Neuronal stem cell (in vitro differentiated cells): Measurements from ENCODE around the gene SLC9A9.

Experiments used
- DNase-seq: peaks from one replicate; pipeline ENCODE4 v3.0.0-alpha.2; 2013; ENCODE audit warnings: low spot score
- H2AFZ ChIP-seq: one replicate; pipeline ENCODE4 v1.6.1; 2013; ENCODE audit warnings: mild to moderate bottlenecking, low read length, inconsistent platforms
- H2AK5ac ChIP-seq: 2 replicates; pipeline ENCODE4 v1.6.1; 2013; ENCODE audit warnings: low read depth, mild to moderate bottlenecking, inconsistent platforms, low read length, moderate library complexity, mixed read lengths
- H2BK120ac ChIP-seq: 2 replicates; pipeline ENCODE4 v1.6.1; 2013; ENCODE audit warnings: low read depth, mild to moderate bottlenecking, inconsistent platforms, low read length, moderate library complexity, mixed read lengths
- H2BK12ac ChIP-seq: one replicate; pipeline ENCODE4 v1.6.1; 2013; ENCODE audit warnings: low read length, inconsistent platforms
- H2BK15ac ChIP-seq: 2 replicates; pipeline ENCODE4 v1.6.1; 2013; ENCODE audit warnings: mild to moderate bottlenecking, low read length, inconsistent platforms, mixed read lengths
- H2BK5ac ChIP-seq: one replicate; pipeline ENCODE4 v1.6.1; 2013; ENCODE audit warnings: inconsistent platforms, mild to moderate bottlenecking, low read length, moderate library complexity
- H3K14ac ChIP-seq: one replicate; pipeline ENCODE4 v1.6.1; 2013; ENCODE audit warnings: low read length, inconsistent platforms
- H3K18ac ChIP-seq: 2 replicates; pipeline ENCODE4 v1.6.1; 2013; ENCODE audit warnings: low read length, inconsistent platforms
- H3K23ac ChIP-seq: 2 replicates; pipeline ENCODE4 v1.6.1; 2013; ENCODE audit warnings: low read depth, mild to moderate bottlenecking, mixed read lengths, low read length, inconsistent platforms; ENCODE audit not compliant: poor library complexity
- H3K27ac ChIP-seq: replicated peaks from 3 replicates; pipeline ENCODE4 v1.5.1; 2013; ENCODE audit warnings: low read length, inconsistent platforms
- H3K27me3 ChIP-seq, 3 experiments: 2 replicates each; pipeline ENCODE4 v1.6.1; 2013; ENCODE audit warnings: low read length in 3 of 3, mild to moderate bottlenecking in 2 of 3, inconsistent platforms in 1 of 3, low read depth in 1 of 3, mixed read lengths in 1 of 3, moderate library complexity in 1 of 3; ENCODE audit not compliant: control insufficient read depth in 3 of 3, insufficient read depth in 3 of 3
- H3K36me3 ChIP-seq, 2 donors: replicated peaks in 1 of 2; 2 replicates each; pipeline ENCODE4 v1.6.1; 2013; ENCODE audit warnings: low read length in 2 of 2; ENCODE audit not compliant: control insufficient read depth in 2 of 2, insufficient read depth in 2 of 2
- H3K4ac ChIP-seq: 2 replicates; pipeline ENCODE4 v1.6.1; 2013; ENCODE audit warnings: inconsistent platforms, mild to moderate bottlenecking, low read length, moderate library complexity
- H3K4me1 ChIP-seq, 2 donors: 1 replicate in 1 of 2; 2 replicates in 1 of 2; pipeline ENCODE4 v1.6.1; 2013; ENCODE audit warnings: low read length in 2 of 2, low read depth in 1 of 2; ENCODE audit not compliant: control insufficient read depth in 2 of 2, insufficient read depth in 1 of 2
- H3K4me2 ChIP-seq: one replicate; pipeline ENCODE4 v1.6.1; 2013; ENCODE audit warnings: mild to moderate bottlenecking, low read length, inconsistent platforms; ENCODE audit not compliant: insufficient read depth, poor library complexity, severe bottlenecking
- H3K4me3 ChIP-seq, 2 donors: 2 replicates each; pipeline ENCODE4 v1.5.1; 2013; ENCODE audit warnings: low read length in 2 of 2, mild to moderate bottlenecking in 2 of 2, inconsistent platforms in 1 of 2, moderate library complexity in 1 of 2
- H3K79me1 ChIP-seq: one replicate; pipeline ENCODE4 v1.6.1; 2013; ENCODE audit warnings: low read depth, mild to moderate bottlenecking, inconsistent platforms, low read length, moderate library complexity
- H3K9ac ChIP-seq: one replicate; pipeline ENCODE4 v1.6.1; 2013; ENCODE audit warnings: mild to moderate bottlenecking, low read depth, low read length, inconsistent platforms; ENCODE audit not compliant: poor library complexity
- H3K9me3 ChIP-seq, 2 donors: replicated peaks in 1 of 2; 2 replicates each; pipeline versions ENCODE3 to v1.6.1; 2013; ENCODE audit warnings: low read length in 2 of 2, mild to moderate bottlenecking in 2 of 2, inconsistent platforms in 1 of 2, low read depth in 1 of 2, mixed read lengths in 1 of 2, moderate library complexity in 1 of 2; ENCODE audit not compliant: control insufficient read depth in 2 of 2, insufficient read depth in 1 of 2
- H4K8ac ChIP-seq: one replicate; pipeline ENCODE4 v1.6.1; 2013; ENCODE audit warnings: low read depth, mild to moderate bottlenecking, inconsistent platforms, low read length, moderate library complexity
- H4K91ac ChIP-seq: one replicate; pipeline ENCODE4 v1.6.1; 2013; ENCODE audit warnings: low read length, low read depth, mild to moderate bottlenecking, inconsistent platforms; ENCODE audit not compliant: poor library complexity
- WGBS, 2 donors: extraction: QIAGEN DNeasy Blood & Tissue Kit; methylation state at CpG; one replicate each; pipeline ENCODE4 v1.1.7; 2013; ENCODE audit warnings: missing lambda C conversion rate in 2 of 2, mixed read lengths in 1 of 2; ENCODE audit not compliant: insufficient read length in 2 of 2, insufficient replicate concordance in 1 of 2; ENCODE audit errors: extremely low coverage in 2 of 2; 5-methylcytosine and 5-hydroxymethylcytosine counted together

SLC9A9 gene

GRCh38 chr3:143573610-143574303 lies 274.5 kb downstream of the SLC9A9 start:
- no peaks in the 10 kb centered on the region for H3K36me3 ChIP-seq
- no peak for DNase-seq
- H3K27me3 ChIP-seq: peaks cover 0 to 4% (median 0%) of the 10 kb centered on the region in 3 experiments
- H3K4ac ChIP-seq: no peak overlapping the region
- H2AFZ ChIP-seq: no peak overlapping the region
- H3K4me1 ChIP-seq: no peaks in the 10 kb centered on the region
- no CpG with 5 or more reads among the region's 8 CpGs for WGBS, 2 donors
- H3K9me3 ChIP-seq: no peaks in the 10 kb centered on the region
- H2AK5ac ChIP-seq: no peak overlapping the region
- H3K4me3 ChIP-seq: no peak overlapping the region
- H3K4me2 ChIP-seq: no peak overlapping the region
- no peak overlapping the region for H2BK5ac ChIP-seq
- no peak overlapping the region for H3K9ac ChIP-seq
- H4K91ac ChIP-seq: no peak overlapping the region
- no peak overlapping the region for H3K18ac ChIP-seq
- H3K23ac ChIP-seq: no peak overlapping the region
- H2BK120ac ChIP-seq: no peak overlapping the region
- H3K27ac ChIP-seq: no peak overlapping the region
- H4K8ac ChIP-seq: no peak overlapping the region
- H2BK15ac ChIP-seq: no peak overlapping the region
- H2BK12ac ChIP-seq: no peak overlapping the region
- H3K14ac ChIP-seq: no peak overlapping the region
- H3K79me1 ChIP-seq: no peaks in the 10 kb centered on the region

- DNase-seq: no peak
- WGBS, 2 donors: no CpG with 5 or more reads among the region's 1 CpG
Measured at GRCh38 chr3:143571548-143571947, 276.7 kb downstream of the SLC9A9 start.

GRCh38 chr3:143567823-143568222 lies 280.4 kb downstream of the SLC9A9 start:
- H3K4me2 ChIP-seq: no peak overlapping the region
- no peaks in the 10 kb centered on the region for H3K27me3 ChIP-seq
- H3K36me3 ChIP-seq: no peaks in the 10 kb centered on the region
- no peak overlapping the region for H4K91ac ChIP-seq
- no CpG with 5 or more reads among the region's 2 CpGs for WGBS, 2 donors
- no peak overlapping the region for H2AK5ac ChIP-seq
- H2BK15ac ChIP-seq: no peak overlapping the region
- H2AFZ ChIP-seq: peak overlapping the region; percentile 42
- H3K4me3 ChIP-seq: no peak overlapping the region
- no peak overlapping the region for H3K18ac ChIP-seq
- no peaks in the 10 kb centered on the region for H3K79me1 ChIP-seq
- no peak for DNase-seq
- H2BK12ac ChIP-seq: no peak overlapping the region
- no peaks in the 10 kb centered on the region for H3K9me3 ChIP-seq
- H3K27ac ChIP-seq: no peak overlapping the region
- H3K4me1 ChIP-seq: no peaks in the 10 kb centered on the region
- H2BK5ac ChIP-seq: no peak overlapping the region
- no peak overlapping the region for H2BK120ac ChIP-seq
- no peak overlapping the region for H3K4ac ChIP-seq
- H4K8ac ChIP-seq: no peak overlapping the region
- H3K9ac ChIP-seq: no peak overlapping the region
- no peak overlapping the region for H3K23ac ChIP-seq
- no peak overlapping the region for H3K14ac ChIP-seq

More at GRCh38 chr3:143571548-143571947, 276.7 kb downstream of the SLC9A9 start:
- Histone ChIP-seq H2BK120ac (no peak overlapping the region), H3K4me2 (no peak overlapping the region), H4K8ac (no peak overlapping the region), H3K14ac (no peak overlapping the region), H2BK5ac (no peak overlapping the region), H3K4me3 (no peak overlapping the region), H3K36me3 (no peaks in the 10 kb centered on the region), H3K79me1 (no peaks in the 10 kb centered on the region), H3K27ac (no peak overlapping the region), H3K18ac (no peak overlapping the region), H3K9me3 (no peaks in the 10 kb centered on the region), H2AK5ac (no peak overlapping the region), H3K23ac (no peak overlapping the region), H2BK15ac (no peak overlapping the region), H2BK12ac (no peak overlapping the region), H3K4ac (no peak overlapping the region), H3K4me1 (no peaks in the 10 kb centered on the region), H2AFZ (no peak overlapping the region), H3K27me3 (peaks cover 0 to 4% (median 0%) of the 10 kb centered on the region in 3 experiments), H4K91ac (no peak overlapping the region), H3K9ac (no peak overlapping the region)

GRCh38 chr3:143565951-143566350 lies 282.3 kb downstream of the SLC9A9 start:
- H3K36me3 ChIP-seq: no peaks in the 10 kb centered on the region
- peaks cover 0 to 1% of the 10 kb centered on the region in 2 donors for H3K9me3 ChIP-seq
- H3K18ac ChIP-seq: no peak overlapping the region
- H2BK12ac ChIP-seq: no peak overlapping the region
- H3K4me1 ChIP-seq: no peaks in the 10 kb centered on the region
- no peak overlapping the region for H2BK120ac ChIP-seq
- H4K91ac ChIP-seq: no peak overlapping the region
- H3K27me3 ChIP-seq: no peaks in the 10 kb centered on the region
- H3K9ac ChIP-seq: no peak overlapping the region
- DNase-seq: no peak
- no peak overlapping the region for H3K4me3 ChIP-seq
- H2AK5ac ChIP-seq: no peak overlapping the region
- H3K79me1 ChIP-seq: no peaks in the 10 kb centered on the region
- H2BK5ac ChIP-seq: no peak overlapping the region
- no peak overlapping the region for H3K4me2 ChIP-seq
- H2BK15ac ChIP-seq: no peak overlapping the region
- no peak overlapping the region for H4K8ac ChIP-seq
- H2AFZ ChIP-seq: no peak overlapping the region
- no peak overlapping the region for H3K4ac ChIP-seq
- no peak overlapping the region for H3K23ac ChIP-seq
- H3K27ac ChIP-seq: no peak overlapping the region
- no peak overlapping the region for H3K14ac ChIP-seq
